CD14-positive monocyte (primary cell): Measurements from ENCODE around the gene FUT4. TPM values are rescaled to one million over a fixed set of nuclear protein-coding genes. Genes with fewer than 3 reads are reported as not detected.
A peak's percentile ranks its signal among the peaks of the same experiment; 100 is the strongest.

ENCODE experiments used
- DNase-seq, 3 donors: peaks; one replicate each; pipeline ENCODE4 v3.0.0-alpha.2; 2011 to 2022
- H2AFZ ChIP-seq: 2 replicates; pipeline ENCODE4 v1.6.0; 2012; ENCODE audit warnings: mild to moderate bottlenecking, low read depth, low read length, inconsistent platforms; ENCODE audit not compliant: insufficient read depth, poor library complexity, severe bottlenecking
- H3K27ac ChIP-seq, 2 donors: 1 replicate in 1 of 2; 2 replicates in 1 of 2; pipeline ENCODE4 v1.5.1; 2012 to 2013; ENCODE audit warnings: low read length in 2 of 2, control low read depth in 1 of 2, inconsistent platforms in 1 of 2, low read depth in 1 of 2, mild to moderate bottlenecking in 1 of 2
- H3K27me3 ChIP-seq, 2 donors: one replicate each; pipeline versions ENCODE4 v1.6.0 to v1.6.1; 2011 to 2013; ENCODE audit warnings: low read length in 2 of 2; ENCODE audit not compliant: control insufficient read depth in 2 of 2, insufficient read depth in 2 of 2
- H3K36me3 ChIP-seq, 2 donors: replicated peaks in 1 of 2; 1 replicate in 1 of 2; 2 replicates in 1 of 2; pipeline versions ENCODE4 v1.5.1 to v1.6.1; 2012 to 2013; ENCODE audit warnings: low read length in 2 of 2, control low read depth in 1 of 2, inconsistent platforms in 1 of 2, mild to moderate bottlenecking in 1 of 2; ENCODE audit not compliant: insufficient read depth in 2 of 2, control insufficient read depth in 1 of 2
- H3K4me1 ChIP-seq, 2 donors: 1 replicate in 1 of 2; 2 replicates in 1 of 2; pipeline versions ENCODE4 v1.5.1 to v1.6.1; 2012 to 2013; ENCODE audit warnings: low read length in 2 of 2, control low read depth in 1 of 2, inconsistent platforms in 1 of 2, mild to moderate bottlenecking in 1 of 2, moderate library complexity in 1 of 2; ENCODE audit not compliant: insufficient read depth in 2 of 2, control insufficient read depth in 1 of 2
- H3K4me2 ChIP-seq: replicated peaks from 2 replicates; pipeline ENCODE3; 2012; ENCODE audit warnings: low read length, moderate library complexity, mild to moderate bottlenecking; ENCODE audit not compliant: poor library complexity, severe bottlenecking; ENCODE audit errors: extremely low read depth
- H3K4me3 ChIP-seq, 3 experiments: fragments of 200-600 bp in 1 of 3; sonication (generic) in 1 of 3; replicated peaks in 1 of 3; 1 replicate in 2 of 3; 2 replicates in 1 of 3; pipeline ENCODE4 v1.5.1; 2011 to 2013; ENCODE audit warnings: low read length in 3 of 3, mild to moderate bottlenecking in 3 of 3, control low read depth in 2 of 3, low read depth in 2 of 3, inconsistent platforms in 1 of 3, moderate library complexity in 1 of 3
- H3K79me2 ChIP-seq: 2 replicates; pipeline ENCODE4 v1.6.0; 2012; ENCODE audit warnings: mild to moderate bottlenecking, control low read depth, inconsistent platforms, low read length, moderate library complexity; ENCODE audit not compliant: insufficient read depth
- H3K9ac ChIP-seq: 2 replicates; pipeline ENCODE4 v1.6.0; 2017; ENCODE audit warnings: low read length, mild to moderate bottlenecking; ENCODE audit not compliant: insufficient read depth, poor library complexity, severe bottlenecking
- H3K9me3 ChIP-seq, 2 donors: replicated peaks in 1 of 2; 1 replicate in 1 of 2; 2 replicates in 1 of 2; pipeline versions ENCODE4 v1.5.1 to v1.6.1; 2012 to 2013; ENCODE audit warnings: low read length in 2 of 2, control low read depth in 1 of 2; ENCODE audit not compliant: control insufficient read depth in 1 of 2, insufficient read depth in 1 of 2
- H4K20me1 ChIP-seq: 2 replicates; pipeline ENCODE4 v1.6.0; 2012; ENCODE audit warnings: mild to moderate bottlenecking, low read length, control low read depth, moderate library complexity; ENCODE audit not compliant: insufficient read depth
- H3K27ac Mint-ChIP-seq, 7 donors: one replicate each; pipeline ENCODE4 v1.8.0; 2020; ENCODE audit warnings: mild to moderate bottlenecking in 7 of 7, mixed read lengths in 7 of 7, moderate library complexity in 6 of 7, inconsistent platforms in 2 of 7
- H3K27me3 Mint-ChIP-seq, 3 donors: one replicate each; pipeline ENCODE4 v1.8.0; 2021 to 2022; ENCODE audit warnings: low read depth in 3 of 3, mild to moderate bottlenecking in 3 of 3, mixed read lengths in 3 of 3, moderate library complexity in 3 of 3, inconsistent platforms in 1 of 3
- H3K36me3 Mint-ChIP-seq, 2 donors: one replicate each; pipeline ENCODE4 v1.8.0; 2020; ENCODE audit warnings: mixed read lengths in 2 of 2, inconsistent platforms in 1 of 2, mild to moderate bottlenecking in 1 of 2
- H3K4me1 Mint-ChIP-seq: one replicate; pipeline ENCODE4 v1.8.0; 2020; ENCODE audit warnings: mild to moderate bottlenecking, mixed read lengths
- H3K4me3 Mint-ChIP-seq, 2 donors: one replicate each; pipeline ENCODE4 v1.8.0; 2020; ENCODE audit warnings: mild to moderate bottlenecking in 2 of 2, mixed read lengths in 2 of 2, moderate library complexity in 1 of 2
- H3K9me3 Mint-ChIP-seq, 7 donors: one replicate each; pipeline ENCODE4 v1.8.0; 2020 to 2022; ENCODE audit warnings: mixed read lengths in 7 of 7, mild to moderate bottlenecking in 6 of 7, moderate library complexity in 6 of 7, inconsistent platforms in 2 of 7
- CTCF ChIP-seq: fragments of 200-600 bp; IDR thresholded peaks from one replicate; pipeline ENCODE4 v1.8.0; 2022; ENCODE audit warnings: antibody characterized with exemption, mild to moderate bottlenecking
- WGBS: methylation state at CpG from one replicate; pipeline ENCODE4 v1.1.5; 2013; ENCODE audit warnings: missing lambda C conversion rate; ENCODE audit not compliant: insufficient coverage; 5-methylcytosine and 5-hydroxymethylcytosine counted together
- intact Hi-C, 2 donors: fragments of 100-400 bp; cut with micrococcal nuclease; formaldehyde crosslinking; loops; one replicate each; pipeline versions ENCODE4 v1.15.0 to v1.15.1; 2023
- polyA plus RNA-seq, 3 donors: library from polyadenylated mRNA; depleted of rRNA in 1 of 3; unstranded in 2 of 3; stranded (reverse) in 1 of 3; fragments of 300-500 nt in 2 of 3; fragments of >200 nt in 1 of 3; fragmentation: Illumina TruSeq in 2 of 3; gene quantifications; 1 replicate in 2 of 3; 2 replicates in 1 of 3; pipeline ENCODE4 v1.2.3, GENCODE V29; 2012 to 2021

Gene FUT4
- polyA plus RNA-seq, 3 donors = 5.4 to 19.9 (median 6.5) TPM

DNA sequence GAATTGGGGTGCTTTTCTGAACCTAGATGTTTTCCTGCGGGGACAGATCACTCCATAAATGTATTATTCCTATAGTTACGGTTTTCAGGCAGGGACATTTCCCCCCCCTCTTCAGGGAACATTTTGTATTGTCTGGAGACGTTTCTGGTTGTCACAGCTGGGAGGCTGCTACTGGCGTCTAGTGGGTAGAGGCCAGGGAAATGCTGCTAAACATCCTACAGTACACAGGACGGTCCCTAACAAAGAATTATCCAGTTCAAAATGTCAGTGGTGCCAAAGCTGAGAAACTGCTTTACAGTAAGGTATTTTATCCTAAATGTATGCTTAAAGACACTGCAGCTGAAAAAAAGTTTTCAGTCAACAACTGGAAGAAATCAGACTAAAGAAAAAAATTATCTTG, 42.8 kb downstream of the FUT4 start:
- Mint-ChIP-seq H3K4me1 (peaks cover 36% of the 10 kb centered on the region), H3K36me3 (peaks cover 42 to 54% of the 10 kb centered on the region in 2 donors), H3K9me3 (no peaks in the 10 kb centered on the region), H3K4me3 (no peak overlapping the region), H3K27me3 (no peaks in the 10 kb centered on the region), H3K27ac (peak overlapping the region in 4 of 7 donors; percentile 14 to 72 (median 41))
- Histone ChIP-seq H3K9ac (no peak overlapping the region), H3K4me3 (no peak overlapping the region), H3K27ac (no peak overlapping the region), H3K4me2 (no peak overlapping the region), H3K79me2 (peaks cover 37% of the 10 kb centered on the region), H3K27me3 (no peaks in the 10 kb centered on the region), H4K20me1 (no peaks in the 10 kb centered on the region), H3K4me1 (peaks cover 32 to 37% of the 10 kb centered on the region in 2 donors), H2AFZ (no peak overlapping the region), H3K9me3 (no peaks in the 10 kb centered on the region), H3K36me3 (peaks cover 29 to 37% of the 10 kb centered on the region in 2 donors)
- DNase-seq = no peak
- TF ChIP-seq CTCF = no peak
- no CpG with 5 or more reads among the region's 5 CpGs for WGBS
- intact Hi-C loops = no loop called here

GRCh38 chr11:94586978-94587377, 43.3 kb downstream of the FUT4 start:
- Histone ChIP-seq H2AFZ (no peak overlapping the region), H3K27me3 (no peaks in the 10 kb centered on the region), H3K4me2 (no peak overlapping the region), H3K79me2 (peaks cover 32% of the 10 kb centered on the region), H3K4me1 (peaks cover 28 to 33% of the 10 kb centered on the region in 2 donors), H3K9me3 (no peaks in the 10 kb centered on the region), H3K36me3 (peaks cover 29 to 42% of the 10 kb centered on the region in 2 donors), H3K4me3 (no peak overlapping the region), H4K20me1 (no peaks in the 10 kb centered on the region), H3K9ac (no peak overlapping the region), H3K27ac (no peak overlapping the region)
- H3K4me1 Mint-ChIP-seq = peaks cover 31% of the 10 kb centered on the region
- peaks cover 0 to under 1% (median 0%) of the 10 kb centered on the region in 3 donors for H3K27me3 Mint-ChIP-seq
- H3K4me3 Mint-ChIP-seq = no peak overlapping the region
- H3K36me3 Mint-ChIP-seq = peaks cover 44 to 57% of the 10 kb centered on the region in 2 donors
- no peak for TF ChIP-seq CTCF
- DNase-seq = no peak
- intact Hi-C loops = no loop called here
- peak overlapping the region in 1 of 7 donors; percentile 62 for H3K27ac Mint-ChIP-seq
- WGBS = 94% methylated on average over 2 of the region's 5 CpGs
- H3K9me3 Mint-ChIP-seq = no peaks in the 10 kb centered on the region
